GM21576 (cell line): ENCODE measurements around the gene TMEM130.

Experiments
- ATAC-seq: cut with Tn5 transposase; IDR thresholded peaks from one replicate; pipeline ENCODE4 v1.9.1; 2021; ENCODE audit warnings: mild to moderate bottlenecking, moderate library complexity; ENCODE audit not compliant: unreplicated experiment

The TMEM130 gene

GRCh38 chr7:98810153-98810802 lies 59.5 kb downstream of the TMEM130 start:
- no peak for ATAC-seq

GRCh38 chr7:98808751-98809460 lies 60.9 kb downstream of the TMEM130 start:
- ATAC-seq, result no peak

GRCh38 chr7:98807068-98808048 lies 62.5 kb downstream of the TMEM130 start:
- ATAC-seq, result no peak

GRCh38 chr7:98805956-98806838 lies 63.6 kb downstream of the TMEM130 start:
- ATAC-seq, result no peak

GRCh38 chr7:98802781-98803110 lies 67.1 kb downstream of the TMEM130 start:
- peak; percentile 25 for ATAC-seq

- ATAC-seq, result peak; percentile 92
Observed at GRCh38 chr7:98802088-98802780, 67.6 kb downstream of the TMEM130 start.

GRCh38 chr7:98800996-98801395 lies 68.8 kb downstream of the TMEM130 start:
- no peak for ATAC-seq

- ATAC-seq, result no peak
Observed at GRCh38 chr7:98797150-98797549, 72.7 kb downstream of the TMEM130 start.
